GM23338 (cell line): ENCODE measurements around the gene SNTB2.

Experiments used
- CREB1 ChIP-seq: fragments of 250-450 bp; sonication (Bioruptor Pico); IDR thresholded peaks from 2 replicates; pipeline ENCODE4 v1.5.0; 2020; ENCODE audit warnings: low read depth, mild to moderate bottlenecking, moderate library complexity
- EZH2 ChIP-seq: fragments of 200-600 bp; sonication (generic); IDR thresholded peaks from one replicate; pipeline ENCODE4 v1.8.0; 2017; ENCODE audit warnings: antibody characterized with exemption, mild to moderate bottlenecking, low read depth; ENCODE audit not compliant: unreplicated experiment
- EZH2phosphoT487 ChIP-seq: fragments of 200-600 bp; sonication (generic); IDR thresholded peaks from one replicate; pipeline ENCODE4 v1.8.1; 2018; ENCODE audit warnings: antibody characterized with exemption; ENCODE audit not compliant: unreplicated experiment
- JUNB ChIP-seq: IDR thresholded peaks from one replicate; pipeline ENCODE4 v1.6.1; 2016; ENCODE audit warnings: antibody characterized with exemption; ENCODE audit not compliant: unreplicated experiment
- NANOG ChIP-seq: IDR thresholded peaks from 2 replicates; pipeline ENCODE4 v1.6.1; 2016; ENCODE audit warnings: antibody characterized with exemption, borderline replicate concordance
- POLR2AphosphoS5 ChIP-seq: IDR thresholded peaks from 2 replicates; pipeline ENCODE4 v1.6.1; 2016; ENCODE audit warnings: antibody characterized with exemption, low read depth
- REST ChIP-seq: IDR thresholded peaks from one replicate; pipeline ENCODE4 v1.6.1; 2018; ENCODE audit warnings: antibody characterized with exemption; ENCODE audit not compliant: unreplicated experiment
- STAT1 ChIP-seq: IDR thresholded peaks from one replicate; pipeline ENCODE4 v1.6.1; 2016; ENCODE audit warnings: antibody characterized with exemption; ENCODE audit not compliant: unreplicated experiment
- ZNF114 ChIP-seq: fragments of 250-450 bp; sonication (Bioruptor Pico); IDR thresholded peaks from 2 replicates; pipeline ENCODE4 v1.5.0; 2020; ENCODE audit warnings: mild to moderate bottlenecking, moderate library complexity
- ZNF331 ChIP-seq: fragments of 250-450 bp; sonication (Bioruptor Pico); IDR thresholded peaks from 2 replicates; pipeline ENCODE4 v1.5.0; 2020; ENCODE audit warnings: low read depth, mild to moderate bottlenecking, moderate library complexity
- TF ChIP-seq, protein P1 (sequence below), 2 experiments: fragments of 200-600 bp in 1 of 2; sonication (generic) in 1 of 2; conservative IDR thresholded peaks; 2 replicates each; pipeline versions ENCODE4 v1.5.1 to v1.6.1; 2016 to 2017; ENCODE audit warnings: antibody characterized with exemption in 2 of 2, low read depth in 2 of 2, mild to moderate bottlenecking in 2 of 2, moderate library complexity in 1 of 2
- TF ChIP-seq, protein P2 (sequence below): IDR thresholded peaks from 2 replicates; pipeline ENCODE4 v1.6.1; 2016; ENCODE audit warnings: antibody characterized with exemption

DNA sequence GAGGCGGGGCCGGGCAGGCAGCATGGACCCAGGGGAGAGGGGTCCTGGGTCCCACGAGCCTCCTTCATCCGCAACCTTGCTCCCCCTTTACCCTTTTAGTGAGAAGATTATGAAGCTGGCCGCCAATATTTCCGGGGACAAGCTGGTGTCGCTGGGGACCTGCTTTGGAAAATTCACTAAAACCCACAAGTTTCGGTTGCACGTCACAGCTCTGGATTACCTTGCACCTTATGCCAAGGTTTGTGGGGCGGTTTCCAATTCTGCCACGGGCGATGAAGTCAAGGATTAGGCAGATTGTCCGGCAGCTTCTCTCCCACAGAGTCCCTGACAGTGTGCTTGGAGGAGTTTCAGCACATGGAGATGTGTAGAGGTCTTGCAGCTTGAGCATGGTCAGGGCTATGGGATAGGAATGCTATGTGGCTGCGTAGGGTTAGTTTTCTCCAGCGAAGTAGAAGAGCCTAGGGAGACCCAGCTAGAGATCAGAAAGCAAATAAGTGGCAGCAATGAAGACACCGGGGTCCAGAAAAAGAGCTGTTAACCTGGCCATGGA lies 153.2 kb downstream of the SNTB2 start:
- TF ChIP-seq, protein P1, sequence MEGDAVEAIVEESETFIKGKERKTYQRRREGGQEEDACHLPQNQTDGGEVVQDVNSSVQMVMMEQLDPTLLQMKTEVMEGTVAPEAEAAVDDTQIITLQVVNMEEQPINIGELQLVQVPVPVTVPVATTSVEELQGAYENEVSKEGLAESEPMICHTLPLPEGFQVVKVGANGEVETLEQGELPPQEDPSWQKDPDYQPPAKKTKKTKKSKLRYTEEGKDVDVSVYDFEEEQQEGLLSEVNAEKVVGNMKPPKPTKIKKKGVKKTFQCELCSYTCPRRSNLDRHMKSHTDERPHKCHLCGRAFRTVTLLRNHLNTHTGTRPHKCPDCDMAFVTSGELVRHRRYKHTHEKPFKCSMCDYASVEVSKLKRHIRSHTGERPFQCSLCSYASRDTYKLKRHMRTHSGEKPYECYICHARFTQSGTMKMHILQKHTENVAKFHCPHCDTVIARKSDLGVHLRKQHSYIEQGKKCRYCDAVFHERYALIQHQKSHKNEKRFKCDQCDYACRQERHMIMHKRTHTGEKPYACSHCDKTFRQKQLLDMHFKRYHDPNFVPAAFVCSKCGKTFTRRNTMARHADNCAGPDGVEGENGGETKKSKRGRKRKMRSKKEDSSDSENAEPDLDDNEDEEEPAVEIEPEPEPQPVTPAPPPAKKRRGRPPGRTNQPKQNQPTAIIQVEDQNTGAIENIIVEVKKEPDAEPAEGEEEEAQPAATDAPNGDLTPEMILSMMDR (conservative IDR thresholded peaks at IDR 0.05; ENCODE audit: low read depth in 2 of 2): no peak
- TF ChIP-seq EZH2phosphoT487 (no peak), ZNF114 (CRISPR knock-in tag) (no peak), POLR2AphosphoS5 (no peak), EZH2 (no peak), REST (no peak), JUNB (no peak), CREB1 (CRISPR knock-in tag) (no peak), STAT1 (no peak), ZNF331 (CRISPR knock-in tag) (no peak), NANOG (no peak)
- TF ChIP-seq, protein P2, sequence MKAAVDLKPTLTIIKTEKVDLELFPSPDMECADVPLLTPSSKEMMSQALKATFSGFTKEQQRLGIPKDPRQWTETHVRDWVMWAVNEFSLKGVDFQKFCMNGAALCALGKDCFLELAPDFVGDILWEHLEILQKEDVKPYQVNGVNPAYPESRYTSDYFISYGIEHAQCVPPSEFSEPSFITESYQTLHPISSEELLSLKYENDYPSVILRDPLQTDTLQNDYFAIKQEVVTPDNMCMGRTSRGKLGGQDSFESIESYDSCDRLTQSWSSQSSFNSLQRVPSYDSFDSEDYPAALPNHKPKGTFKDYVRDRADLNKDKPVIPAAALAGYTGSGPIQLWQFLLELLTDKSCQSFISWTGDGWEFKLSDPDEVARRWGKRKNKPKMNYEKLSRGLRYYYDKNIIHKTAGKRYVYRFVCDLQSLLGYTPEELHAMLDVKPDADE: no peak
